ENCODE measurements around the gene MCFD2. TPM values are rescaled to one million over a fixed set of nuclear protein-coding genes. Genes with fewer than 3 reads are reported as not detected.
"Not testable (repeated sequence)": the region's sequence is repeated elsewhere in the genome, so short reads cannot be mapped to it uniquely, and the experiment has no call there.

Gene MCFD2
- total RNA-seq, 1 donor, result 31.3 TPM

DNA sequence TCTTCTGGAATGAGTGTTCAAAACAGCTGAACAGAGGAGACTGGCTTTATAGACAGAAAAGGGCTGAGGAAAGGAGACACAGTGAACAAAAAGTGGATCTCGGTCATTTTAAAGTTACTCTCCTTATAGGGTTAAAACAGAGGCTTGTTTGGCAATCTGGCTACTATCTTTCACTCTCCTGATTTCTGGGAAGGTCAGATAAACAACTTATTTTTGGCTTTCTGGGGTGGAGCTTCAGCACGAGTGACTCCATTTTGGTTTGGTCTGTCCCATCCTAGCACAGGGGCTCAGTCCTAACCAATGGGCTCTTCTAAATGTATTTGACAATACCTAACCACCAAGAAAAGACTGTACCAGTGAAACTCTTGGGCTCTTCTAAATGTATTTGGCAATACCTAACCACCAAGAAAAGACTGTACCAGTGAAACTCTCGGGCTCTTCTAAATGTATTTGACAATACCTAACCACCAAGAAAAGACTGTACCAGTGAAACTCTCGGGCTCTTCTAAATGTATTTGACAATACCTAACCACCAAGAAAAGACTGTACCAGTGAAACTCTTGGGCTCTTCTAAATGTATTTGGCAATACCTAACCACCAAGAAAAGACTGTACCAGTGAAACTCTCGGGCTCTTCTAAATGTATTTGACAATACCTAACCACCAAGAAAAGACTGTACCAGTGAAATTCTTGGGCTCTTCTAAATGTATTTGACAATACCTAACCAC lies 39.5 kb downstream of the MCFD2 start:
- H3K4me1 ChIP-seq (ENCODE audit: insufficient read depth, low read length); H3K4me3 ChIP-seq (ENCODE audit: low read length); H3K9me3 ChIP-seq (ENCODE audit: low read depth, low read length); H3K27me3 ChIP-seq (ENCODE audit: insufficient read depth, low read length): not testable (repeated sequence)

DNA sequence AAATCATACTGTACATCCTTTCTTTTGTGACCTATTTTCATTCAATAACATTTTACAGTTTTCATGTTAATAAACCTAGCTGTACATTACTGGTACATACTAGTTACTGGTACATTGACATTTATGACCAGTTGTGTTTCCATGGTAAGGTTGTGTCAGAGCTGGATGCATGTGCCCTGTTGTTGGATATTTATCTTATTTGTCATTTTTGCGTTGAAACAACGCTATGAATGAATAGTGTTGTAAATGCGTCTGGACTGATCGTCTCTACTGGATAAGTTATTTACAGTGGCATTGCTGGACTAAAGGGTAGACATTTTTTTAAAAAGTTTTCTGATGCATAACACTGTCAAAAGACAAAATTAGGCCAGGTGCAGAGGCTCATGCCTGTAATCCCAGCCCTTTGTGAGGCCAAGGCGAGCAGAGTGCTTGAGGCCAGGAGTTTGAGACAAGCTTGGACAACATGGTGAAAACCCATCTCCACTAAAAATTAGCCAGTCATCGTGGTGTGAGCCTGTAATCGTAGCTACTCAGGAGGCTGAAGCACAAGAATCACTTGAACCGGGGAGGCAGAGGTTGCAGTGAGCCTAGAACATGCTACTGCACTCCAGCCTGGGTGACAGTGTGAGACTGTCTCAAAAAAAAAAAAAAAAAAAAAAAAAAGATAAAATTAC lies 40.2 kb downstream of the MCFD2 start:
- no peaks in the 10 kb centered on the region for H3K9me3 ChIP-seq (ENCODE audit: low read depth, low read length)
- no peaks in the 10 kb centered on the region for H3K4me1 ChIP-seq (ENCODE audit: insufficient read depth, low read length)
- H3K4me3 ChIP-seq (ENCODE audit: low read length), result no peak overlapping the region
- H3K27me3 ChIP-seq (ENCODE audit: insufficient read depth, low read length), result no peaks in the 10 kb centered on the region

DNA sequence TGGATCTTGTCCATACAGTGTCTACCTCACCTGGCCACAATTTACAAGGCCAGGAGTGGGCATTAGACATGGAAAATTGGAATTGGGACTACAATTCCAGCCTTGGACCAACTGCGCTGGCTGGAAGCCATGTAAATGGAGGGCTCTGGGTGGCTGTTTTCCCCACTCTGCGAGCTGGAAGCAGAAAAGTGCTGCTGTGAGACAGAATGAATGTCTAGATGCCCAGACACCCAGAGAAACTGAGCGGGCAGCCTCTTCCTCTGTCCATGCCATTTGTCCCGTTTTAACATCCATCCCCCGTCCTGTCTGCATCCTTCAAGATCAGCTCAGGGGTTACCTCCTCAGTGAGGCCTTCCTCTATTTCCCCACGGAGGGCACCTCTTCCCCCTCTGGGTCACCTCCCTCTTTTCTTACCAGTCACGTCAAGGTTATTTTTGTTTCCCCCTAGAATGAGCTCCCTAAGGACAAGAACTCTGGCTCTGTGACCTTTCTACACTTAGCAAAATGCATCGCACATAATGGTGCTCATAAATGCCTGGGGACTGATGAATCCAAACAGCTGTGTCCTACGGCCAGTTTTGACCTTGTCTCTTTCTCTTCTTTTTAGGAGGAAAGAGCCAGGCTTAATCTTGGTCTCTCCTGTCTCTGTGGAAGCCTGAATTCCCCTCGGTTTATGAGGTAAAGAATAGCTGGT lies 41.2 kb downstream of the MCFD2 start:
- H3K4me3 ChIP-seq (ENCODE audit: low read length), result no peak overlapping the region
- H3K9me3 ChIP-seq (ENCODE audit: low read depth, low read length), result no peaks in the 10 kb centered on the region
- no peaks in the 10 kb centered on the region for H3K27me3 ChIP-seq (ENCODE audit: insufficient read depth, low read length)

DNA sequence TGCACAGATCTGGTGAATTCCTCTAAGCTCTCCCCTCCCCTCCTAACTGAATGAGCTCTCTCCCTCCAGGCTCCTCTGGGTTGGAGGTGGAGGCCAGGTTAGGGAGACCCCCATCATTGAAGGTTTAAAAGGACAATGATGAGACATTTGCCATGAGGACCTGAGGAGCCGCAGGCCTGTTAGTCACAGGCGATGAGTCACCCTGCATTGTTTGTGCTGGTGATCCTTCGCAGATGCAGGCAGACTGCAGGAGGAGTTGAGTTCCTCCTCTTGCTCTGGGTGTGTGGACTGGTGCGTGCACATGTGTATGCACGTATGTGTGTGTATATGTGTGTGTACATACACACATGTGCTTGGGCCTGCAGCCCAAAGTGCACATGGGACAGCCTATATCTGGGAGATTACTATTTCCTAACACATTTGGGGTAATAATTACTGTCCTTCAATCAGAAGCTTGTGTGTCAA lies 42.0 kb downstream of the MCFD2 start:
- Histone ChIP-seq H3K27me3 (ENCODE audit: insufficient read depth, low read length) (no peaks in the 10 kb centered on the region), H3K4me3 (ENCODE audit: low read length) (no peak overlapping the region), H3K4me1 (ENCODE audit: insufficient read depth, low read length) (no peaks in the 10 kb centered on the region), H3K9me3 (ENCODE audit: low read depth, low read length) (no peaks in the 10 kb centered on the region)

More for the DNA sequence above, 41.2 kb downstream of the MCFD2 start:
- H3K4me1 ChIP-seq (ENCODE audit: insufficient read depth, low read length), result no peaks in the 10 kb centered on the region

DNA sequence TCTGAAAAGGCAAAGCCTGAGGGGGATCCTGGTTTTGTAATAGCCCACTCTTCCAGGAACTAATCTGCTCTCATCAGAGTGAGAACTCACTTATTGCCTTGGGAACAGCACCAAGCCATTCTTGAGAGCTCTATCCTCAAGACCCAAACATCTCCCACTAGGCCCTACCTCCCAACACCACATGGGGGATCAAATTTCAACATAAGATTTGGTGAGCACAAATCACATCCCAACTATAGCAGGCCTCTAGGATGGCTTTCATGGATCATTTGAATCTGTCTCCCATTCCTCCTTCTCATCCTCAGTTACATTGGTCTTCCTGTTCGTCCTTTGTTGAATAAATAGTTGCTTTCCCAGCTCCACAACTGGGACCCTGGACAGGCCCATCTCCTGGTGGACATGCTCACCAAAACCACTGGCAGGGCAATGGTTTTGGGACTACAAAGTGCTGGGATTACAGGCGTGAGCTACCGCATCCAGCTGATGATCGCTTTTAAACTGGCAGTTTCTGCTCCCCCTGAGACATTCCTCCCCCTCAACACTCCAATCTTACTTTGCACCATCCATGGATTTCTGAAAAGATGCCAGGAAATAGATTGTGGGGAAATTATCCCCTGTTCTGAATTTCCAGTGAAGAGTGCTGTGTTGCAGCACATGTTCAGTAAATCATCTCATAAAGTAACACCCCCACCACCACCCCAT lies 42.6 kb downstream of the MCFD2 start:
- no peak overlapping the region for H3K4me3 ChIP-seq (ENCODE audit: low read length)
- H3K4me1 ChIP-seq (ENCODE audit: insufficient read depth, low read length), result no peaks in the 10 kb centered on the region
- H3K9me3 ChIP-seq (ENCODE audit: low read depth, low read length), result no peaks in the 10 kb centered on the region
- no peaks in the 10 kb centered on the region for H3K27me3 ChIP-seq (ENCODE audit: insufficient read depth, low read length)

DNA sequence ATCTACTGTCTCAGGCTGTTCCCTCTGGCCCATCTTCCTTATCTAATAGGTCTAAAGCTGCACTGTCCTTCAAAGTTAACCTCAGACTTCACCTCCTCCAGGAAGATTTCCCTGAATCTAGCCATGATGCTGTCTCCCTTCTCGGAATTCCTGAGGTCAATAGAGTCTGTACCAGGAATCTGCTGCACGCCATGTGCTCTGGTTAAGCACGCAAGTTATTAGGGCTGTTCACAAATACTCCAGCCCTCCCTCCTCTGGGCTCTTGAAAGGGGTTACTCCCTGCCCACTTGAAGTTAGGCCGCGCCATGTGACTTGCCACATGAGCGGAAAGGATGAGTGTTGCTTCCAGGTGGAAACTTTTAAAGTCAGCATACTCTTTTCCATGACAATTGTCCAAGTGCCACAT lies 43.6 kb downstream of the MCFD2 start:
- Histone ChIP-seq H3K9me3 (ENCODE audit: low read depth, low read length) (no peaks in the 10 kb centered on the region), H3K27me3 (ENCODE audit: insufficient read depth, low read length) (no peaks in the 10 kb centered on the region), H3K4me3 (ENCODE audit: low read length) (no peak overlapping the region), H3K4me1 (ENCODE audit: insufficient read depth, low read length) (no peaks in the 10 kb centered on the region)

DNA sequence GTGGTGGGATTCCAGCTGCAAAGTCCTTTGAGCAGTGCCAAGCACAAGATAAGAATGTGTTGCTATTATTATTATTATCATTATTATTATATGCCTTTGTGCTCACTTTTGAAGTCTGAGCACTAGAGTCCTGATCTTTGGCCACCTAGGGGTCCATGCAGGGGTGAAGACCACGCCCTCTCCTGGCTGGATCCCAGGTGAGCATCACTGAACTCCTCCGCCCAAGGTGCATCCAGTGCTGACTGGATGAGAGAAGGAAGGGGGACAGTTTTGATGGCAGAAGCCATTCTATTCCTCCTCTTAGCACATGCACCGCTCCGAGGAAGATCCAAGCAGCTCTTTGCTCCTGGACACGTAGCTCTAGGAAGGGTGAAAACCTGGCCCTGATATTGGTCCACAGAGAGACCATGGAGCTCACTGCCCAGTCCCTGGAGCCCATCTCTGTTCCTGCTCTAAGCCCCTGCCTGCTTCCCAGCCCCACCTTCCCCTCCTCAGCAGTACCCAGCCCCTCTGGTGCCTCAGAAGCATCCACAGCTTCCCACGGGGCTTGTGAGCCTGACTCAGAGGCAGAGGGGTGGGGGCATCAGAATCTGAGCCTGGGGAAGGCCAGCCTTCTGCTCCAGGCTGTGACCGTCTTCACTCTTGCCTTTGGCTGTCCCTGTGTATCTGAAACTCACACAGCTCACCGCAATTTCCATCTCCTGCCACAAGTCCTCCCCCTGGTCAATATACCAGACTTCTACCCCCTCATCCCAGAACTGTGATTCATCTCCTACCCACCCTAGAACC lies 45.4 kb downstream of the MCFD2 start:
- H3K4me1 ChIP-seq (ENCODE audit: insufficient read depth, low read length), result no peaks in the 10 kb centered on the region
- H3K9me3 ChIP-seq (ENCODE audit: low read depth, low read length), result no peaks in the 10 kb centered on the region
- no peaks in the 10 kb centered on the region for H3K27me3 ChIP-seq (ENCODE audit: insufficient read depth, low read length)
- no peak overlapping the region for H3K4me3 ChIP-seq (ENCODE audit: low read length)

DNA sequence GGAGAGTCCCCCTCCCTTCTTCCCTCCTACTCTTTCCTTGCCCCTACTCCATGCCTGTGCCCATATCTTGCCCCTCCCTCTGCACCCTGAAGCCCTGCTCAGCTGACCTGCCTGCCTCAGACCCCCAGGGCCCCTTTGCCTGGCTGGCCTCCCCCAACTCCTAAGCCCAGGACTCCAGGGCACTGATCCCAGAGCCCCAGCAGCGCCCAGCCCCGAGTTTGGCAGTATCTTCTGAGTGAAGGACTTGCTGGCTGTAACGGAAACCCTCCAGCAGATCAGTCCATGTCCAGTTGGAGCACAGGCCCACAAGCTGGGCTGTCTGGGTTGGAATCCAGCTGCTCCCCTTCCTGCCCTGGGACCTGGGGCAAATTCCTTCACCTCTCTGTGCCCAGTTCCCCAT lies 46.0 kb downstream of the MCFD2 start:
- Histone ChIP-seq H3K4me3 (ENCODE audit: low read length) (no peak overlapping the region), H3K4me1 (ENCODE audit: insufficient read depth, low read length) (no peaks in the 10 kb centered on the region), H3K9me3 (ENCODE audit: low read depth, low read length) (no peaks in the 10 kb centered on the region), H3K27me3 (ENCODE audit: insufficient read depth, low read length) (no peaks in the 10 kb centered on the region)

DNA sequence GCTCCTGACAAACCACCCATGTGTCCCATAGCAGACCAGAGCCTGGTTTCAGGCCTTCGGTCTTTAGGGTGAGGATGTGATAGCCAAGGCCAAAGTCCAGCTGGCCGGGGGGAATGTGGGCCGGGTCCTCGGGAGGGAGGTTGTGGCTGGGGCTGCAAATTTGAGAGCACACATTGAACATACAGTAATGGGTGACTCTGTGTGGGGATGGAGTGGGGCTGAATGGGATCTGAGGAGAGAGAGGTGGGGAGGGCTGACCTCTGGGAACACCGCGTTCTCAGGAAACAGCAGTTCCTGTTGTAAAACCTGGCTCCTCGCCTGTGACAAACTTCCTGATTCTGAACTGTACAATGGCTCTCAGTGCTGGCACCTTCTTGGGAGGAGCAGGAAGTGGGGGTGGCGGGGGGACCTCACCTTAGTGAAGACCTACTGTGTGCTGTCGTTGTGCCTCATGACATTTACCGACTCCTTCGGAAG lies 48.8 kb downstream of the MCFD2 start:
- H3K27me3 ChIP-seq (ENCODE audit: insufficient read depth, low read length), result no peaks in the 10 kb centered on the region
- H3K4me1 ChIP-seq (ENCODE audit: insufficient read depth, low read length), result no peaks in the 10 kb centered on the region
- no peaks in the 10 kb centered on the region for H3K9me3 ChIP-seq (ENCODE audit: low read depth, low read length)
- no peak overlapping the region for H3K4me3 ChIP-seq (ENCODE audit: low read length)

DNA sequence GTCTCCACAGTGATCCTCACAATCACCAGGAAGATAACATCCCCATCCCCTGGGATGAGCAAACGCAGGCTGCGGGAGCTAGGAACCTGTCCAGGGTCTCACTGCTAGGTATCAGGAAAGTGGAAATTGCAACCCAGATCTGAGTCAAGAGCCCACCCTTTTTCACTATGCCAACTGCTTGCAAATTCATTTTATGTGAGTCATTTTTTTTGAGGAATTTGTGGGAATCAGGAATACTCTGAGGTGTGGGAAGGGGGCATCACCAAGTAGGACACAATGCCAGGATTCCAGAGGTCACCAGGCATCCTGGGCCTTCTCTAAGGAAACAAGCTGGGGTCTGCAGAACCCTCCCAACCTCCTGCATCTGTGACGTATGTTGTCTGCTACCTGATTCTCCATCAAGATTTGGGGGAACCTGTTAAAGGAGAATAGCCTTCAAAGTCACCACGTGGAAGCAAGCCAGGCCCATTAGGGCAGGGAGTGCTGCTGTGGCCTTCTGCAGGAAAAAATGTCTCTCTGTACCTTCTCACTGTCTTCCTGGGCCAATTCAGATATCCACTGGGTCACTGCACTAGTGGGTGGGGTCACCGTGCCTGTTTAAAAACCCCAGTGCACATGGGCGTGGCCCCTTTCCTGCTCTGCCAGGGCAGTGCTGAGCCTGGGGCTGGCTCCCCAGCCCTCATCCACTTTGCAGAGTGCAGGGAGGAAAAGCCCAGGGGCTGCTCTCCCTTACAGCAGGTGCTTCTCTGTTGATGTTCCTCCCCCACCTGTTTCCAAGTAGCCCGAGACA lies 50.2 kb downstream of the MCFD2 start:
- no peak overlapping the region for H3K4me3 ChIP-seq (ENCODE audit: low read length)
- no peaks in the 10 kb centered on the region for H3K9me3 ChIP-seq (ENCODE audit: low read depth, low read length)
- no peaks in the 10 kb centered on the region for H3K4me1 ChIP-seq (ENCODE audit: insufficient read depth, low read length)
- no peaks in the 10 kb centered on the region for H3K27me3 ChIP-seq (ENCODE audit: insufficient read depth, low read length)

DNA sequence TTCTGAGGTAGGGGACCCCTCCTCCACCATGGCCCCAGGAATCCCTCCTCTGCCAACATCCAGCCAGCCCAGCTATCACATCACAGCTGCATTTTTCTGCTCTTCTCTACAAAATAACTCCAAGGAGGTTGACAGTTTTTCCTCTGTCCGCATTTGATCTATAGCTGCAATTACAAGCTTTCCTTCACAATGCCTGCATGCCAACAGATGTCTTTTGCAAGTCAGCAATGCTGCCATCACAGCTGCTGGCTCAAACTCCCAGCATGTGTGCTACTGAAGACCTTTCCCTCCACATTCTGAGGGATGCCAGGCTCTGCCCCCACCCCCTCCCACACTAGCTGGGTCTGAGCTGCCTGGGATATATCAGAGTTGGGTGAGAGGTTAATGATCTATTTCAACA lies 51.7 kb downstream of the MCFD2 start:
- Histone ChIP-seq H3K27me3 (ENCODE audit: insufficient read depth, low read length) (no peaks in the 10 kb centered on the region), H3K4me3 (ENCODE audit: low read length) (no peak overlapping the region), H3K9me3 (ENCODE audit: low read depth, low read length) (no peaks in the 10 kb centered on the region), H3K4me1 (ENCODE audit: insufficient read depth, low read length) (no peaks in the 10 kb centered on the region)

DNA sequence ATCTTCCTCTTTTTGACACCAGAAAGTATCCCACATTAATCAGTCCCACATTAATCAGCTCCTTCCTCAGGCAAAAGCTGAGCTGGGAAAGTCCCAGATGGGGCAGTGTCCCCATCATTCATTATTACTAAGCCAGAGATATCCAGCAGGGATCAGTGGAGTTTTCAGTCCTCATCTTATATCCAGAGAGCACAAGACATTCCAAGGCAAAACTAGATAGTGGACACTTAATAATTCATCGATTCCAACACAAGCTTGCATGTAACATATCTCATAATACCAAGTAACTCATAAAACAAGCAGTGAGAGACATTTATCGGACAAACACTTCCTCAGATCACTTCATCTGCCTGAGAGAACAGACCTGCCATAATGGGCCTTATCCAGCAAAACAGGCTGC lies 53.1 kb downstream of the MCFD2 start:
- Histone ChIP-seq H3K9me3 (ENCODE audit: low read depth, low read length) (no peaks in the 10 kb centered on the region), H3K4me3 (ENCODE audit: low read length) (no peak overlapping the region), H3K27me3 (ENCODE audit: insufficient read depth, low read length) (no peaks in the 10 kb centered on the region), H3K4me1 (ENCODE audit: insufficient read depth, low read length) (no peaks in the 10 kb centered on the region)

DNA sequence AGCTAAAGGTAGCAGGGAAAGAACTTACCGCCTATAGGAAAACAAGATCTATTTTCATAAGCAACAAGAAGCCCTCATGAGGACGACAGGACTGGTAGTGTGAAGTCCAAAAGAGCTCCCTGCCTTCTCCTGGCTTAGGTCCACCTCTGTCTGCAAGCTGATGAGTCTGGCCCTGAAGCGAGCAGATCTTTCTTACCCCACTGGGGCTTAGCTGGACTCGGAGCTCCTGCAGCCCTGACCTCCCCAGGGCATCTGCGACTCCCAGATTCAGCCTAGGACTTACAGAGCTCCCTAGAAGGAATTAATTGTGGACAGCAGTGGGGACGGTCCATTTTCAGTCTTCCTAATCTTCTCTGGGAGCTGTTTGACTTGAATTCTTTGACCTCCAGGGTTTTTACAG lies 53.7 kb downstream of the MCFD2 start:
- H3K27me3 ChIP-seq (ENCODE audit: insufficient read depth, low read length), result no peaks in the 10 kb centered on the region
- H3K4me1 ChIP-seq (ENCODE audit: insufficient read depth, low read length), result no peaks in the 10 kb centered on the region

DNA sequence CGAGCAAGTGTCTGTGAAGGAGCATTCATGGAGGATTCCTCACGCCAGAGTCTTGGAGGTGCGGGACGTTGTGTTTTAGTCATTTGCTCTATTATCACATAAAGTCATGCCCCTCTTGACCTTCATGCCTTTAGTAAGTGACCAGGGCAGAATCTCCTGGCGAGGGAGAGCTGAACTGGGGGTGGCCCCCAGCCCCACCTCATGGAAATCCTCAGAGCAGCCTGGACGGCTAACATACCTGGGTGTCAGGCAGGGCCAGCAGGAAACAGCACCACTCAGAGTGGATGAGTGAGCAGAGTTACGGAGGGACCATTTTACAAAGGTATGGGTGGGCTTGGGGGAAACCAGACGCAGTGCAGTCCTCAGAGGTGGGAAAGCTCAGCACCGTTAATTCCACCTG lies 56.1 kb downstream of the MCFD2 start:
- H3K9me3 ChIP-seq (ENCODE audit: low read depth, low read length), result no peaks in the 10 kb centered on the region
- H3K4me3 ChIP-seq (ENCODE audit: low read length), result no peak overlapping the region
- no peaks in the 10 kb centered on the region for H3K4me1 ChIP-seq (ENCODE audit: insufficient read depth, low read length)
- no peaks in the 10 kb centered on the region for H3K27me3 ChIP-seq (ENCODE audit: insufficient read depth, low read length)

More for the DNA sequence above, 53.7 kb downstream of the MCFD2 start:
- H3K4me3 ChIP-seq (ENCODE audit: low read length), result no peak overlapping the region
- no peaks in the 10 kb centered on the region for H3K9me3 ChIP-seq (ENCODE audit: low read depth, low read length)
